HG02642 (cell line): ENCODE results near the gene AP5B1.

ENCODE experiments used
- ATAC-seq: cut with Tn5 transposase; IDR thresholded peaks from one replicate; pipeline ENCODE4 v1.9.1; 2021; ENCODE audit warnings: mild to moderate bottlenecking; ENCODE audit not compliant: unreplicated experiment, poor library complexity

Gene AP5B1

GRCh38 chr11:65726660-65727059 lies 54.1 kb downstream of the AP5B1 start:
- ATAC-seq = no peak
